RWPE1 (cell line): ENCODE data around the gene GDA.
A peak's percentile ranks its signal among the peaks of the same experiment; 100 is the strongest.

Experiments used
- CTCF ChIA-PET: fragments of 350-600 bp; sonication (Branson Sonifier 250); formaldehyde crosslinking; extraction: SDS; loops from one replicate; lab custom pipeline; 2021; lab: Yijun Ruan, JAX
- POLR2A ChIA-PET: fragments of 400-600 bp; formaldehyde crosslinking; extraction: SDS; loops from one replicate; lab custom pipeline; 2020; ENCODE audit warnings: antibody characterized with exemption; ENCODE audit not compliant: low non-redundant PET; lab: Yijun Ruan, JAX
- DNase-seq: peaks from one replicate; pipeline ENCODE4 v3.0.0; 2012; ENCODE audit warnings: low spot score
- H3K27ac ChIP-seq: fragments of 450-650 bp; 2 replicates; pipeline ENCODE4 v1.5.1; 2017
- CTCF ChIP-seq: fragments of 450-650 bp; conservative IDR thresholded peaks from 2 replicates; pipeline ENCODE4 v1.5.1; 2017; ENCODE audit warnings: low read depth, mild to moderate bottlenecking

Gene GDA

GRCh38 chr9:72205513-72205912 lies 56.3 kb downstream of the GDA start:
- TF ChIP-seq CTCF: no peak
- H3K27ac ChIP-seq: no peak overlapping the region
- CTCF ChIA-PET: interaction anchor here (0.6 to 1.5 kb wide), 4 partner anchors 11 to 632 kb away, joined by 3 to 5 read pairs (median 4); no protein-coding TSS in a partner anchor
- no peak for DNase-seq
- POLR2A ChIA-PET: no interaction called here

GRCh38 chr9:72207278-72207677 lies 58.0 kb downstream of the GDA start:
- ChIA-PET POLR2A (no interaction called here), CTCF (no interaction called here)
- no peak for TF ChIP-seq CTCF
- no peak for DNase-seq
- H3K27ac ChIP-seq: no peak overlapping the region

- POLR2A ChIA-PET: no interaction called here
- CTCF ChIA-PET: interaction anchor here (0.6 kb wide), 1 partner anchor 10 kb away, joined by 3 read pairs; no protein-coding TSS in a partner anchor
- no peak for TF ChIP-seq CTCF
- no peak overlapping the region for H3K27ac ChIP-seq
- peak; percentile 85 for DNase-seq
Observed at GRCh38 chr9:72210522-72210921, 61.3 kb downstream of the GDA start.

- no peak for DNase-seq
- CTCF ChIA-PET: interaction anchor here (0.7 kb wide), 2 partner anchors 584 to 646 kb away, joined by 3 read pairs; no protein-coding TSS in a partner anchor
- TF ChIP-seq CTCF: no peak
- no peak overlapping the region for H3K27ac ChIP-seq
- POLR2A ChIA-PET: no interaction called here
Observed at GRCh38 chr9:72211047-72211446, 61.8 kb downstream of the GDA start.

GRCh38 chr9:72213906-72214305 lies 64.7 kb downstream of the GDA start:
- POLR2A ChIA-PET: no interaction called here
- CTCF ChIA-PET: interaction anchor here (0.6 to 0.7 kb wide), 2 partner anchors 58 to 820 kb away, joined by 3 to 5 read pairs; no protein-coding TSS in a partner anchor
- H3K27ac ChIP-seq: no peak overlapping the region
- DNase-seq: no peak
- no peak for TF ChIP-seq CTCF

GRCh38 chr9:72217306-72217842 lies 68.1 kb downstream of the GDA start:
- no peak overlapping the region for H3K27ac ChIP-seq
- ChIA-PET CTCF (interaction anchor here (0.5 to 0.6 kb wide), 3 partner anchors 12 to 492 kb away, joined by 3 to 4 read pairs (median 4); no protein-coding TSS in a partner anchor), POLR2A (no interaction called here)
- no peak for TF ChIP-seq CTCF
- DNase-seq: no peak
